M059J (cell line): ENCODE results near the gene VWA2. TPM values are rescaled to one million over a fixed set of nuclear protein-coding genes. Genes with fewer than 3 reads are reported as not detected.
A peak's percentile ranks its signal among the peaks of the same experiment; 100 is the strongest.

Experiments used
- DNase-seq: peaks from one replicate; pipeline ENCODE4 v3.0.0-alpha.2; 2012; ENCODE audit warnings: low read depth
- total RNA-seq: library from RNA; depleted of rRNA; stranded (reverse); fragments of >200 nt; shearing (Covaris generic); gene quantifications from 2 replicates; pipeline ENCODE4 v1.2.3, GENCODE V29; 2014

The VWA2 gene
- total RNA-seq, 1 experiment from 2014 or later: not detected

GRCh38 chr10:114245121-114245791 is 6.2 kb downstream of the VWA2 start:
- DNase-seq: peak; percentile 84

- DNase-seq: peak; percentile 51
These were observed 7.7 kb downstream of the VWA2 start for GRCh38 chr10:114246679-114247305.

- DNase-seq: no peak
These were observed 11.2 kb downstream of the VWA2 start for GRCh38 chr10:114250236-114250635.

- DNase-seq: no peak
These were observed 11.7 kb downstream of the VWA2 start for GRCh38 chr10:114250716-114251115.

GRCh38 chr10:114252092-114252491 is 13.0 kb downstream of the VWA2 start:
- no peak for DNase-seq

GRCh38 chr10:114252883-114253282 is 13.8 kb downstream of the VWA2 start:
- DNase-seq: no peak

- DNase-seq: no peak
These were observed 16.2 kb downstream of the VWA2 start for GRCh38 chr10:114255227-114255626.

GRCh38 chr10:114256008-114256765 is 17.1 kb downstream of the VWA2 start:
- DNase-seq: no peak

- DNase-seq: peak; percentile 56
These were observed 17.8 kb downstream of the VWA2 start for GRCh38 chr10:114256822-114257221.

- no peak for DNase-seq
These were observed 18.4 kb downstream of the VWA2 start for GRCh38 chr10:114257498-114257897.

GRCh38 chr10:114258274-114258840 is 19.3 kb downstream of the VWA2 start:
- DNase-seq: peak; percentile 31

- no peak for DNase-seq
These were observed 20.8 kb downstream of the VWA2 start for GRCh38 chr10:114259824-114260223.

GRCh38 chr10:114260366-114260765 is 21.3 kb downstream of the VWA2 start:
- DNase-seq: no peak

- DNase-seq: peak; percentile 88
These were observed 22.0 kb downstream of the VWA2 start for GRCh38 chr10:114261076-114261475.

- no peak for DNase-seq
These were observed 23.4 kb downstream of the VWA2 start for GRCh38 chr10:114262496-114262895.

GRCh38 chr10:114265392-114266053 is 26.5 kb downstream of the VWA2 start:
- DNase-seq: peak; percentile 39

GRCh38 chr10:114266521-114266920 is 27.5 kb downstream of the VWA2 start:
- peak; percentile 87 for DNase-seq

- peak; percentile 88 for DNase-seq
These were observed 32.2 kb downstream of the VWA2 start for GRCh38 chr10:114271075-114271778.

GRCh38 chr10:114271779-114272167 is 32.7 kb downstream of the VWA2 start:
- peak; percentile 97 for DNase-seq

GRCh38 chr10:114272696-114273095 is 33.6 kb downstream of the VWA2 start:
- no peak for DNase-seq

- no peak for DNase-seq
These were observed 34.9 kb downstream of the VWA2 start for GRCh38 chr10:114273910-114274309.
